CD8-positive, alpha-beta memory T cell (primary cell): ENCODE data around the gene ZFP92. TPM values are rescaled to one million over a fixed set of nuclear protein-coding genes. Genes with fewer than 3 reads are reported as not detected.

Experiments used
- CTCF ChIA-PET: fragments of 350-600 bp; sonication (Branson Sonifier 250); formaldehyde crosslinking; loops from one replicate; lab custom pipeline; 2021; ENCODE audit warnings: antibody characterized with exemption; lab: Charles Lee
- POLR2A ChIA-PET: fragments of 350-600 bp; sonication (Branson Sonifier 250); formaldehyde crosslinking; loops from one replicate; lab custom pipeline; 2021; ENCODE audit warnings: antibody characterized with exemption; lab: Charles Lee
- DNase-seq, 5 donors: peaks; one replicate each; pipeline versions ENCODE4 v3.0.0 to v3.0.0-alpha.2; 2020 to 2022; ENCODE audit warnings: mixed read lengths in 1 of 5
- H3K27ac ChIP-seq: one replicate; pipeline ENCODE4 v1.7.0; 2013; ENCODE audit warnings: low read depth, mild to moderate bottlenecking, low read length, moderate library complexity
- H3K27me3 ChIP-seq: 2 replicates; pipeline ENCODE4 v1.7.0; 2013; ENCODE audit warnings: low read length, mild to moderate bottlenecking; ENCODE audit not compliant: insufficient read depth, poor library complexity, severe bottlenecking
- H3K36me3 ChIP-seq: 2 replicates; pipeline ENCODE4 v1.7.0; 2013; ENCODE audit warnings: mild to moderate bottlenecking, low read length, moderate library complexity; ENCODE audit not compliant: insufficient read depth
- H3K4me1 ChIP-seq: 2 replicates; pipeline ENCODE4 v1.7.0; 2013; ENCODE audit warnings: mild to moderate bottlenecking, low read length, moderate library complexity; ENCODE audit not compliant: insufficient read depth
- H3K4me3 ChIP-seq: 2 replicates; pipeline ENCODE4 v1.7.0; 2013; ENCODE audit warnings: mild to moderate bottlenecking, low read length
- H3K9me3 ChIP-seq: 2 replicates; pipeline ENCODE4 v1.7.0; 2013; ENCODE audit warnings: mild to moderate bottlenecking, low read length
- H3K27ac Mint-ChIP-seq, 8 donors: one replicate each; pipeline ENCODE4 v1.8.0; 2020 to 2021; ENCODE audit warnings: mixed read lengths in 8 of 8, mild to moderate bottlenecking in 6 of 8, inconsistent platforms in 3 of 8, moderate library complexity in 3 of 8
- H3K27me3 Mint-ChIP-seq, 2 donors: one replicate each; pipeline ENCODE4 v1.8.0; 2020 to 2021; ENCODE audit warnings: mixed read lengths in 2 of 2, mild to moderate bottlenecking in 1 of 2, moderate library complexity in 1 of 2
- H3K36me3 Mint-ChIP-seq, 3 donors: one replicate each; pipeline ENCODE4 v1.8.0; 2020 to 2021; ENCODE audit warnings: mixed read lengths in 3 of 3, inconsistent platforms in 1 of 3, mild to moderate bottlenecking in 1 of 3
- H3K4me1 Mint-ChIP-seq, 3 donors: one replicate each; pipeline ENCODE4 v1.8.0; 2020 to 2021; ENCODE audit warnings: mixed read lengths in 3 of 3, inconsistent platforms in 1 of 3, mild to moderate bottlenecking in 1 of 3
- H3K4me3 Mint-ChIP-seq, 7 donors: one replicate each; pipeline ENCODE4 v1.8.0; 2020 to 2021; ENCODE audit warnings: mixed read lengths in 7 of 7, mild to moderate bottlenecking in 6 of 7, moderate library complexity in 4 of 7, inconsistent platforms in 2 of 7
- H3K9me3 Mint-ChIP-seq, 5 donors: one replicate each; pipeline ENCODE4 v1.8.0; 2020 to 2022; ENCODE audit warnings: mixed read lengths in 5 of 5, mild to moderate bottlenecking in 3 of 5, moderate library complexity in 2 of 5, inconsistent platforms in 1 of 5
- polyA plus RNA-seq: library from polyadenylated mRNA; unstranded; fragments of 300-500 nt; fragmentation: Illumina TruSeq; gene quantifications from one replicate; pipeline ENCODE4 v1.2.3, GENCODE V29; 2021
- total RNA-seq, 2 experiments: library from RNA; stranded (reverse); gene quantifications; one replicate each; pipeline ENCODE4 v1.2.3, GENCODE V29; 2021

Gene ZFP92
- total and polyA plus RNA-seq, 3 experiments from 2014 or later = 0.41 to 1.9 (median 1.7) TPM

- peaks cover 0 to 2% (median 0%) of the 10 kb centered on the region in 5 donors for H3K9me3 Mint-ChIP-seq
- DNase-seq = no peak
- no peak overlapping the region for H3K4me3 Mint-ChIP-seq
- H3K36me3 ChIP-seq = no peaks in the 10 kb centered on the region
- H3K27me3 ChIP-seq = no peaks in the 10 kb centered on the region
- ChIA-PET POLR2A (no interaction called here), CTCF (no interaction called here)
- no peaks in the 10 kb centered on the region for H3K4me1 Mint-ChIP-seq
- no peaks in the 10 kb centered on the region for H3K4me1 ChIP-seq
- no peak overlapping the region for H3K27ac Mint-ChIP-seq
- H3K27ac ChIP-seq = no peak overlapping the region
- H3K27me3 Mint-ChIP-seq = peaks cover 0 to 2% of the 10 kb centered on the region in 2 donors
- no peaks in the 10 kb centered on the region for H3K9me3 ChIP-seq
- H3K4me3 ChIP-seq = no peak overlapping the region
- H3K36me3 Mint-ChIP-seq = peaks cover 0 to 8% (median 0%) of the 10 kb centered on the region in 3 donors
Measured at GRCh38 chrX:153445106-153445855, 34.0 kb downstream of the ZFP92 start.

GRCh38 chrX:153445856-153446635, 34.8 kb downstream of the ZFP92 start, which contains the start of gene TREX2:
Gene TREX2, minus strand, starts transcription at chrX:153446056. Its CDS starts 626 bp downstream, at chrX:153445430.
- peaks cover 0 to 2% of the 10 kb centered on the region in 2 donors for H3K27me3 Mint-ChIP-seq
- no peak within 1 kb of the TSS for H3K27ac Mint-ChIP-seq
- H3K4me1 Mint-ChIP-seq = no peaks in the 10 kb centered on the region

GRCh38 chrX:153446636-153446936, 35.3 kb downstream of the ZFP92 start:
- Histone ChIP-seq H3K27ac (no peak overlapping the region), H3K4me3 (no peak overlapping the region), H3K9me3 (no peaks in the 10 kb centered on the region), H3K27me3 (no peaks in the 10 kb centered on the region), H3K4me1 (no peaks in the 10 kb centered on the region), H3K36me3 (no peaks in the 10 kb centered on the region)
- Mint-ChIP-seq H3K9me3 (peaks cover 0 to 2% (median 0%) of the 10 kb centered on the region in 5 donors), H3K4me1 (no peaks in the 10 kb centered on the region), H3K27me3 (peaks cover 0 to 2% of the 10 kb centered on the region in 2 donors), H3K4me3 (no peak overlapping the region), H3K36me3 (peaks cover 0 to 20% (median 6%) of the 10 kb centered on the region in 3 donors), H3K27ac (no peak overlapping the region)
- ChIA-PET CTCF (no interaction called here), POLR2A (no interaction called here)
- no peak for DNase-seq

More at GRCh38 chrX:153445856-153446635, 34.8 kb downstream of the ZFP92 start, which contains the start of gene TREX2:
- no peaks in the 10 kb centered on the region for H3K36me3 ChIP-seq
- ChIA-PET POLR2A (no interaction called here), CTCF (no interaction called here)
- no peak for DNase-seq
- no peak within 1 kb of the TSS for H3K4me3 Mint-ChIP-seq
- H3K4me3 ChIP-seq = no peak within 1 kb of the TSS
- H3K27ac ChIP-seq = no peak within 1 kb of the TSS
- H3K4me1 ChIP-seq = no peaks in the 10 kb centered on the region
- no peaks in the 10 kb centered on the region for H3K27me3 ChIP-seq
- peaks cover 0 to 2% (median 0%) of the 10 kb centered on the region in 5 donors for H3K9me3 Mint-ChIP-seq
- H3K9me3 ChIP-seq = no peaks in the 10 kb centered on the region
- H3K36me3 Mint-ChIP-seq = peaks cover 0 to 15% (median 1%) of the 10 kb centered on the region in 3 donors

- POLR2A ChIA-PET = no interaction called here
Measured at GRCh38 chrX:153446950-153447580, 35.8 kb downstream of the ZFP92 start.

GRCh38 chrX:153447581-153447960, 36.3 kb downstream of the ZFP92 start:
- peaks cover 0 to 2% of the 10 kb centered on the region in 2 donors for H3K27me3 Mint-ChIP-seq
- H3K4me1 Mint-ChIP-seq = no peaks in the 10 kb centered on the region
- POLR2A ChIA-PET = no interaction called here
- H3K4me1 ChIP-seq = no peaks in the 10 kb centered on the region
- H3K27ac Mint-ChIP-seq = no peak overlapping the region
- CTCF ChIA-PET = no interaction called here
- H3K9me3 Mint-ChIP-seq = peaks cover 0 to 2% (median 0%) of the 10 kb centered on the region in 5 donors
- no peaks in the 10 kb centered on the region for H3K27me3 ChIP-seq
- peaks cover 0 to 24% (median 6%) of the 10 kb centered on the region in 3 donors for H3K36me3 Mint-ChIP-seq
- no peak overlapping the region for H3K4me3 Mint-ChIP-seq
- no peak overlapping the region for H3K27ac ChIP-seq
- no peaks in the 10 kb centered on the region for H3K36me3 ChIP-seq
- DNase-seq = no peak
- H3K4me3 ChIP-seq = no peak overlapping the region
- no peaks in the 10 kb centered on the region for H3K9me3 ChIP-seq

More at GRCh38 chrX:153446950-153447580, 35.8 kb downstream of the ZFP92 start:
- peaks cover 0 to 23% (median 6%) of the 10 kb centered on the region in 3 donors for H3K36me3 Mint-ChIP-seq
- Histone ChIP-seq H3K4me1 (no peaks in the 10 kb centered on the region), H3K36me3 (no peaks in the 10 kb centered on the region), H3K9me3 (no peaks in the 10 kb centered on the region), H3K27ac (no peak overlapping the region), H3K4me3 (no peak overlapping the region), H3K27me3 (no peaks in the 10 kb centered on the region)
- H3K27ac Mint-ChIP-seq = no peak overlapping the region
- DNase-seq = no peak
- peaks cover 0 to 2% of the 10 kb centered on the region in 2 donors for H3K27me3 Mint-ChIP-seq
- no peak overlapping the region for H3K4me3 Mint-ChIP-seq
- no peaks in the 10 kb centered on the region for H3K4me1 Mint-ChIP-seq
- CTCF ChIA-PET = no interaction called here
- peaks cover 0 to 2% (median 0%) of the 10 kb centered on the region in 5 donors for H3K9me3 Mint-ChIP-seq

GRCh38 chrX:153448556-153449367, 37.5 kb downstream of the ZFP92 start:
- H3K4me1 ChIP-seq = no peaks in the 10 kb centered on the region
- Mint-ChIP-seq H3K27me3 (peaks cover 0 to 2% of the 10 kb centered on the region in 2 donors), H3K4me1 (no peaks in the 10 kb centered on the region), H3K4me3 (no peak overlapping the region), H3K27ac (no peak overlapping the region), H3K36me3 (peaks cover 0 to 31% (median 6%) of the 10 kb centered on the region in 3 donors), H3K9me3 (no peaks in the 10 kb centered on the region)
- DNase-seq = no peak
- no peak overlapping the region for H3K27ac ChIP-seq
- H3K36me3 ChIP-seq = no peaks in the 10 kb centered on the region
- no peaks in the 10 kb centered on the region for H3K27me3 ChIP-seq
- no peaks in the 10 kb centered on the region for H3K9me3 ChIP-seq
- H3K4me3 ChIP-seq = no peak overlapping the region
- ChIA-PET CTCF (no interaction called here), POLR2A (no interaction called here)

- POLR2A ChIA-PET = no interaction called here
- DNase-seq = no peak
- Mint-ChIP-seq H3K36me3 (peaks cover 0 to 33% (median 6%) of the 10 kb centered on the region in 3 donors), H3K4me3 (no peak overlapping the region), H3K9me3 (no peaks in the 10 kb centered on the region), H3K4me1 (no peaks in the 10 kb centered on the region), H3K27me3 (peaks cover 0 to 2% of the 10 kb centered on the region in 2 donors), H3K27ac (no peak overlapping the region)
- H3K36me3 ChIP-seq = no peaks in the 10 kb centered on the region
- no peak overlapping the region for H3K4me3 ChIP-seq
- H3K27me3 ChIP-seq = no peaks in the 10 kb centered on the region
- no peak overlapping the region for H3K27ac ChIP-seq
- H3K4me1 ChIP-seq = no peaks in the 10 kb centered on the region
- H3K9me3 ChIP-seq = no peaks in the 10 kb centered on the region
- CTCF ChIA-PET = no interaction called here
Measured at GRCh38 chrX:153449368-153450113, 38.3 kb downstream of the ZFP92 start.
